Islet of Langerhans (tissue), 1 donor: Measurements from ENCODE around the gene SCYL1.

Experiments
- FAIRE-seq: peaks from one replicate; lab custom pipeline; 2011; peaks lifted over from hg19 to GRCh38; lab: Jason Lieb, UNC

Gene SCYL1

DNA sequence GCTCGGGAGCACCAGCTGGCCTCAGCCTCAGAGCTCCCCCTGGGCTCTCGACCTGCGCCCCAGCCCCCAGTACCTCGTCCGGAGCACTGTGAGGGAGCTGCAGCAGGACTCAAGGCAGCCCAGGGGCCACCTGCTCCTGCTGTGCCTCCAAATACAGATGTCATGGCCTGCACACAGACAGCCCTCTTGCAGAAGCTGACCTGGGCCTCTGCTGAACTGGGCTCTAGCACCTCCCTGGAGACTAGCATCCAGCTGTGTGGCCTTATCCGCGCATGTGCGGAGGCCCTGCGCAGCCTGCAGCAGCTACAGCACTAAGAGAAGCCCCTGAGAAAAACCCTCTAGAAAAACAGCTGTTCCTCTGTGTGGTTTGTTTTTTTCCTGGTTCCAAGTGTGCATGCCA, 46.5 kb downstream of the SCYL1 start:
- no peak for FAIRE-seq

DNA sequence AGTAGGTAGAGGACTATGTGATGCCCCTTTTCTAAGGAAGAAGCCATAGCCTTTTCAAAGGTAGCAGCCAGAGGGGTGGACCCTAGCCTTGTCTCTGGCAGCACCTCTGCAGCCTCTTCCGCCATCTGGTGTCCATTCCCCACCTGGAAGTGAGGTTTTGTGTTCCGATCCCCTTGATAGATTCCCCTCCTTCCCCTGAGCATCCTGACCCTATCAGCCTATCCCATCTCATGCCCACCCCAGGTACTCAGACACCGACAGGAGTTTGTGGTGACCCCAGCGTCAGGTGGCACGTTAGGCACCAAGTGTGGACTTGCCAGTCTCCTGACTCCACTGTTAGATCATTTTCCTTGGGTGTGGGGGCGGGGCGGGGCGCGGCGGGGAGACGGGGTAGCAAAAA, 47.1 kb downstream of the SCYL1 start:
- FAIRE-seq, result no peak

DNA sequence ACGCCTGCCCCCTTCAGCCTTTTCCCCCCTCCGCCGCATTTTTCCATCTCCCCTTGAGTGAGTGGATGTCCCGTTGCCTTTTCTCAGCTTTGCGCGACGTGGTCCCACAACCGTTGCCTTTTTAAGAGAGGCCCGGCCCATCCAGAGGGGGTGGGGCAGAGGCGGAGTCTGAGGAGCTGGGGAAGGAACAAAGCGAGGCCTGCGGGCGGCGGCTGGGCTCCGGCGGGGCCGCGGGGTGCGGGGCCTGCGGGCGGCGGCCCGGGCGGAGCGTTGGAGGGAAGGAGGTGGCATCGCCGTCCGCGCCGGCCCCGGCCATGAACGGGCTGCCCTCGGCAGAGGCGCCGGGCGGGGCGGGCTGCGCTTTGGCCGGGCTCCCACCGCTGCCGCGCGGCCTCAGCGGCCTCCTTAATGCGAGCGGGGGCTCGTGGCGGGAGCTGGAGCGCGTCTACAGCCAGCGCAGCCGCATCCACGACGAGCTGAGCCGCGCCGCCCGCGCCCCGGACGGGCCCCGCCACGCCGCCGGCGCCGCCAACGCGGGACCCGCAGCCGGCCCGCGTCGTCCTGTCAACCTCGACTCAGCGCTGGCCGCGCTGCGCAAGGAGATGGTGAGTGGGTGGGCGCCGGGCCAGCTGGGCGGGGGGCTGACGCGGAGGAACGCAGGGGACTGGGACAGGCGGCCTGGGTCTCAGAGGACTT, 47.6 kb downstream of the SCYL1 start, which contains the start of gene FAM89B:
TSS of gene FAM89B (plus strand) at position 183 of the 696 bp plus-strand sequence. CDS start at position 315, 132 bp downstream.
- no peak for FAIRE-seq

DNA sequence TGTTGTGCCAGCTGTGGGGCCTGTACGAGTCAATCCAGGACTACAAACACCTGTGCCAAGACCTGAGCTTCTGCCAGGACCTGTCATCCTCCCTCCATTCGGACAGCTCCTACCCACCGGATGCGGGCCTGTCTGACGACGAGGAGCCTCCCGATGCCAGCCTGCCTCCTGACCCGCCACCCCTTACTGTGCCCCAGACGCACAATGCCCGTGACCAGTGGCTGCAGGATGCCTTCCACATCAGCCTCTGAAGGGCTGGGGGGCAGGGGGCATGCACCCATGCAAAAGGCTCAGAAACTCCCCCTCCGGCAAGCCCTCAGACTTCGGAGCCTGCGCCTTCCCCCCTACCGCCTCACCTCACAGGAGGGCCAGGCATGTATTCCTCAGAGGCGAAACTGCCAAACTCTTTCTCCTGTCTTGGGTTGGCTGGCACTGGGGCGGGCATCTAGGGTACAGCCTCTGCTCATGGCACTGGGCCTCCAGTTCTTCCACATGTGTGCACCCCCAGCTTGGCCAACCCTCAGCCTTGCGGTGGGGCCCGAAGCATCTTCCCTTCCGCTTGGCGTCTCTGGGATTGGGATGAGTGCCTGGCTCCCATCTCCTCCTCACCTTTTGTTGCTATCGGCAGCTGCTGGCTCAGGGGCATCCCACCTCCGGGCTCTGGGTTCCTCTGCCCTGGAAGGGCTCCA, 48.7 kb downstream of the SCYL1 start:
- FAIRE-seq, result no peak

DNA sequence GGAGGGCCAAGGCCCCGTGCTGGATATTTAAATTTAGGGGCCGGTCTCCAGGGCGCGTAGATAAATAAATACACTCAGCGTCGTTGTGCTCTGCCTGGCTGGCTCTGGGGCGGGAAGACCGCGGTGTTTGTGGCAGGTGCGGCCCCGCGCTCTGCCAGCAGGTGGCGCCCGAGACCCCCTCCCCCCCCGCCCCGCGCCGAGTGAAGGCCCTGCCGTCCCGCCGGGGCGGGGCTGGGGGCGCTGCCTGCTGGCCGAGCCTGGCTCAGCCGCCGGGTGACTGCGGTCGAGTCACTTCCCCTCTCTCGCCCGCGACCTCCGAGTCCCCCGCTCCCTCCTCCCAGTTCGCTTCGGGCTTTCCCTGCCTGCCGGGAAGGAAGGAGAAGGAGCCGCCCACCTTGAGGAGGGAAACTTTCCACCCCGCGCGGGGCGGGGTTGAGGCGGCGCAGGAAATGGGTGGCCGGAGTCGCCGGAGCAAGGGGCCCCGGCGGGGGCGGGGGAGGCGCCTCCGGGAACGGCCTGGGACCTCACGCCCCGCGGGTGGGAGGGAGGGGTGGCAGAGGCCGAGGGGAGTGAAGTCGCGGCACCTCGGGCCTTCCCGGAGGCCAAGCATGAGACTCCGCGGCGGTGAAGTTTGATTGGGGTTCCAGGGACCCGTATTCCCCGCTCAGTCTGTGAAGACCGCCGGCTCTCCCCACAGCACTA, 49.4 kb downstream of the SCYL1 start:
- no peak for FAIRE-seq

DNA sequence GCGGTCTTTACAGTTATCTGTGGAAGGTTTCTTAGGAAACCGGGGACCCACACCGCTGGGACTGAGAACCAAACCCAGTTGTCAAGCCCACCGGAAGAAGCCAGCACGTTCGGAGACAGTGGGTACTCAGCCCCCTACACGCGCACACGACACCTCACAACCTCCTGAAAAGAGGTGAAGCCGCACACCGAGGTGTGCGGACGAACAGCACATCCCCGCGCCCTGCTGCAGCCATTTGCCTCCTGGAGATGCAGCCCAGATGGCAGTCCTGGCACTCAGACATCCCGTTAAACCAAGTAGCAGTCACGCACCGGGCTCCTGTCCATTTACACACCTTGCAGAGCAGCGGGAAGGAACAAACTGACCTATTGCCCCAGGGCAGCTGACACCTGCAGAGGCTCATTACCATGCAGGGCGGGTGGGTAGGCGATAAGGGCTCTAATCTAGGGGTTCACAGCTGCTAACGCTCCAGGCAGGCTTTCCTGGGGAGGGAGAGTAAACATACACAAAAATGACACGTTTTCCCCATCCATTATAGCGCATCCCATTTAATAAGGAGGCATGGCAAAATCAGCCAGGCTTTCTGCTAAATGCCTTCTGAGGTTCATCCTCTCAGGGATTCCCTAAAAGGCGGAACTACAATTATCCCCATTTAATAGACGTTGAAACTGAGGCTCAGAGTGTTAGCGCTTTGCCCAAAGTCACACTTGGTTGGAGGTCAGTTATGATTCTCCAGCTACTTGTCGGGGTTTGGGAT, 50.1 kb downstream of the SCYL1 start:
- FAIRE-seq, result no peak

DNA sequence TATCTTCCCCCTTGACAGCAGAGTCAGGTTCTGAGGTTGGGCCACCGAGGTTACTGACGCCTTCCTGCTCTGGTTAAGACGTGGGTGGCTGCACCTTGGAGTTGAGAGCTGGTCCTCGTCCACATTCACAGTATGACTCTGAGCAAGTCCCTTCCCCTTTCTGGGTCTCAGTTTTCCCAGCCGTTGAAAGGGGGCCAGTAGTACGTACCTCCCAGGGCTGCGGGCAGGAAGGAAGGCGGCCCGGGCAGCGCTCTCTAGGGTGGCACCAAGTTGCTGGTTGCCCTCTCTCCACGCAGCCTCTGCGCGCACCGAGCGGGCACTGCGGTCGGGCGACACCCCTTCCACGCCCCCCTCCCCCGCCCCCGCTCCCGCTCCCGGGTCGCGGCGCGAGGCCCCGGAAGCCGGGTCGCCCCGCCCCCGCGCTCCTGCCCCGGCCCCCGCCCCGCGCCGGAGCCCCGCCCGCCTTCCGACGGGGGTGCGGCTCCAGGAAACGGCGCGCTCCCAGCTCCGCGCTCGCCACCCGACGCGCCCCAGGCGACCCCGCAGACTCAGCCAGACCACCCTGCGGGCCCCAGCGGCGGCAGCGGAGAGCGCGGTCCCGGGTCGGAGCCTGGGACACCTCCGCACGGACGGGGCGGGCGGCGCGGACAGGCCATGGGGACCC, 50.8 kb downstream of the SCYL1 start, which contains the start of gene EHBP1L1:
TSS of gene EHBP1L1 (plus strand) at position 486 of the 664 bp plus-strand sequence. CDS start 250 bp downstream, outside the sequence.
- FAIRE-seq, result no peak

DNA sequence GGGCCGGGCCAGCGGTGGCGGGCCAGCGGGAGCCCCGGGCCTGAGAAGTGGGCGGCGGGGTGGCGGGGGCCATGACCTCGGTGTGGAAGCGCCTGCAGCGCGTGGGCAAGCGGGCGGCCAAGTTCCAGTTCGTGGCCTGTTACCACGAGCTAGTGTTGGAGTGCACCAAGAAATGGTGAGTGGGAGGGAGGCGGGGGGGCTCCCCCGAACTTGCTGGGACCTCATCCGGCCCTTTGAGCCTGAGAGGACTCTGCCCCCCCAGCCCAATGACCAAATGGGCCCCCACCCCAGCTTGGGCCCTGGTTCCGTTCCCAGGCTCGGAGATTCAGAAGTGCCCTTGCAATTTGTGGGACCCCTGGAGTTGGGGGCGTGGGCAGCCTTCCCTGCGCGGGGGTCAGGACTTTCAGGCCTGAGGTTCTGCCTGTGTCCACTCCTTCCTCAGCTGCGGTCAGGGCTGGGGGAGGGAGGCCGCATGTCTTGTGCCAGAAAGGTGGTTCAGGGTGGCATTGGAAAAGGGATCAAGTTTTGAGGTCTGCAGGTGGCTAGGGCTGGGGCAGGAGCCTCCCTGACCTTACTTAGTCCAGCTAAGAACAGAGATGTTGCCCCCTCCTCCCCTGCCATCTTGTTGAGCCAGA, 51.5 kb downstream of the SCYL1 start:
- FAIRE-seq, result no peak

DNA sequence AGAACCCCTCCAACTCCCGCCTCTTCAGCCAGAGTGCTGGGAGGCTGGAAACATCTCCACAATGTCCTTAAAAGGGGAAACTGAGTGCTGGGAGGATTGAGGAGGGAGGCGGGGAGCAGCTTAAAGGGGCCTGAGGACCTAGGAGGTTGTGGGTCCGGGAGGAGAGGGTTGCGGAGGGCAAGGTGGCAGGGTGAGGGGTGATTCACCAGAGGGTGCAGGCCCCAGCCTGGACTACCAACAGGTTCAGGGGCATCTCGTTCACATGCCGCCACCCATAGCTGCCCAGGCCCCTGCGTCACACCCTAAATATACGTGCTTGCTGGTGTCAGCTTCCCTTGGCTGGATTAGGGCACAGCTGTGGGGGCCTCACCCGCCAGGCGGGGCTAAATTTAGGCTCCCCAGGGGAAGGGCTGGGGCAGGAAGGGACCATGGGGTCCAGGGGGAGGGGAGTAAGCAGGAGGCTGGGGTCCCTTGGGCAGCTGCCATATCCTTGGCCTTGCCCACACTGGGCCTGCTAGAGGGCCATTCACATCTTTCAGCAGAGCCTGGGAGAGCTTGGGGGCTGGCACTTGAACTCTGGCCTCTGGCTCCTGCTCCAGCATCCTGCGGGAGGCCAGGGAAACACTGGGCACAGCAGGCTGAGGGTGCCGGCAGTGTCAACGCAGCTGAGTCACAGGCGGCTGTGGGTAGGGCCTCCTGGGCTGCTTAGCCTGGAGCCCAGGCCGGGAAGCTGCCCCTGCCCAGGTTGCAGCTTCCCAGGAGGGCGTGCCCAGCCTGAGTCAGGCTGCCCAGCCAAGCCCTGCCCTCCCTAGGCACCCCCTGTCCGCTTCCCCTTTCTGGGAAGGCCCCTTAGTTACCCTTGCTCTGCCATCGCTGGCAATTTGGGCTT, 52.2 kb downstream of the SCYL1 start:
- FAIRE-seq, result no peak

DNA sequence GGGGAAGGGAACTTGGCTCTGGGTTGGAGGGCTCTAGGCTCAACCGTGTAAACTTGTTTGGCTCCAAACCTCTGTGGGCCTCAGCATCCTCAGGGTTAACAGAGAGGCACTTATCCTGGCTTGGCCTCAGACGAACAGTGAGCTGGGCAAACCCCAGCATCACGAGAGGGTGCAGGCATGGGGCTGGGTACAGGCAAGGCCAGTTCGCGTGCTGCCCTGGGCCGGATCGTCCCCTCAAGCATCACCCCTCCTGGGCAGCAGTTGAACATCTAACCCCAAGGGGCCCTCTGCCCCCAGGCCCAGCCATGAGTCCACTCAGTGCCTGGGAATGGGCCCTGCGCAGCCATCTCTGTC, 52.9 kb downstream of the SCYL1 start:
- no peak for FAIRE-seq

DNA sequence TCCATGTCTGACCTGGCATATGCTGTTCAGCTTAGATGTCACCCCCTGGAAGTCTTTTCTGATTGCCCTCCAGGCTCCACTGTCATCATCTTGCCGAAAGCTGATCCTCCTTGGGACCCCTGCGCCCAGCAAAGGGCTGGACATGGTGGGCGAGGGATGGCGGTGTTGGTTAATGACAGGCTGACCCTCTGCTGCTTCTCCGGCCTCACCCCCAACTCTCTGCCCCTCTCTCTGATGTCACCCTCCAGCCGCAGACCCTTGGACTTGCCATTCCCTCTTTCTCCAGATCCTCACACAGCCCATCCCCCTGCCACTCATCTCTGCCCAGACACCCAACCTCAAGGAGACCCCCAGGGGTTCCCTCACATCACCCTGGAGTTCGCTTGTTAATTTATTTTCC, 53.3 kb downstream of the SCYL1 start:
- FAIRE-seq, result no peak

DNA sequence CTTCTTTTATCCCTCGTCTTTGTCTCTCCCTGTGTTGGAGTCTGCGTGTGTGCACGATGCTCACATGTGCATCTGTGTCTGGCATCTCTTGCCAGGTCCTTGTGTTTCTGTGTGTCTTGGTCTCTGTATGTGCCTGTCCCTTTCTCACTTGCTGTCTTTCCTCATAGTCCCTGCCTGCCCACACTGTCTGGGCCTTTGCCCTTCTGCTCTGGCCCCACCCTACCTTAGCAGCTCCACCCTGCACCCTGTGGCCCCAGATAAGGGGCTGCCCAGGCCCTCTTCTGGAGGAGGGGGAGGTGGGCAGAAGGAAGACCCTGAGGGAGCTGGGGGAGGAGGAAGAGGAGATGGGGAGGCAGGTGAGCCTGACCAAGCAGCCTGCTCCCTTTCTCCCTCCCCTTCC, 53.8 kb downstream of the SCYL1 start:
- no peak for FAIRE-seq

DNA sequence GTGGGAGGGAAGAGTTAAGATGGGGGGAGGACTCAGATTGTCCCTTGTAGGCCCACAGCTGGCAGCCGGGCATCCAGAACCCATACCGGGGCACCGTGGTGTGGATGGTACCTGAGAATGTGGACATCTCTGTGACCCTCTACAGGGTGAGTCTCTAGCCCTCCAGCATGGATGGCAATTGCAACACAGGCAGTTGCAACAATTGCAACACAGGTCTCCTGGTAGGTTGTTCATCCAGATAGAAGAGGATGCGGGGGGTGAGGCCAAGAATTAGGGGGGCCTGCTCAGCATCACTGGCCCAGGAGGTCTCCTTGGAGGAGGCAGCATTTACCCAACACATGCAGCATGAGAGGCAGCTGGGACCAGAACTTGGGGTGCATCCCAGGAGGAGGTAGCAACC, 54.4 kb downstream of the SCYL1 start:
- FAIRE-seq, result no peak

DNA sequence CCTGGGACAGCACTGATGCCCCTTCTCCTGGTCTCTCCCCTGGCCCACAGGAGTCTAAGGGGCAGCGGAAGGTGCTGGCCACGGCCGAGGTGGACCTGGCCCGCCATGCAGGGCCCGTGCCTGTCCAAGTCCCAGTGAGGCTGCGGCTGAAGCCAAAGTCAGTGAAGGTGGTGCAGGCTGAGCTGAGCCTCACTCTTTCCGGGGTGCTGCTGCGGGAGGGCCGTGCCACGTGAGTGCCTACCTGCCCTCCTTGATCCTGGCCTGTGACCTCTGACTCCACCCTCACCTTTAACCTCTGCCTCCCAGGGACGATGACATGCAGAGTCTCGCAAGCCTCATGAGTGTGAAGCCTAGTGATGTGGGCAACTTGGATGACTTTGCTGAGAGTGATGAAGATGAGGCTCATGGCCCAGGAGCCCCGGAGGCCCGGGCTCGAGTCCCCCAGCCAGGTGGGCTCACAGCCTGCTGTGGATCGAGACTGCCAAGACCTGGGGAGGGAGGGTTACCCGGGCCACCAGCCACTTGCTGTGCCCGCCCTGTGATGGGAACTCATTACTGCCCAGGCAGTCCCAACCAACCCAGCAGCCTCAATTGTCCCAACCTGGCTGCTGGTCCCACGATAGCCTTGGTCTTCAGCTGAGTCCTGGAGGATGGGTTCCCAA, 55.3 kb downstream of the SCYL1 start:
- no peak for FAIRE-seq

DNA sequence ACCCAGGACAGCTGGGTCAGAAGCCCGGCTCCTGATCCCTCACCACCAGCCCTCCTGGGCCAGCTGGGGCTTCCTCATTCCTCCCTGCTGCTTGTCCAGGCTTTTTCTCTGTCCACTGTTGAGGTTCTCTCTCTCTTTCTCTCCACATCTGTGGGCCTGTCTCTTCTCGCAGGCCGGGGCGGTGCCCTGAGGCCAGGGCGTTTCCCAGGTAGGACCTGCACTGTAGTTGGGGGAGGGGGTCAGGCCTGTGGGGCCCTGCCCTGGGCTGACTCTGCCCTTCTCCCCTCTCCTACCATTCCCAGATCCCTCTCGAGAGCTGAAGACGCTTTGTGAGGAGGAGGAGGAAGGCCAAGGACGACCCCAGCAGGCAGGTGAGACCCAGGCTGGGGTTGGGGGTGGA, 55.9 kb downstream of the SCYL1 start:
- no peak for FAIRE-seq

DNA sequence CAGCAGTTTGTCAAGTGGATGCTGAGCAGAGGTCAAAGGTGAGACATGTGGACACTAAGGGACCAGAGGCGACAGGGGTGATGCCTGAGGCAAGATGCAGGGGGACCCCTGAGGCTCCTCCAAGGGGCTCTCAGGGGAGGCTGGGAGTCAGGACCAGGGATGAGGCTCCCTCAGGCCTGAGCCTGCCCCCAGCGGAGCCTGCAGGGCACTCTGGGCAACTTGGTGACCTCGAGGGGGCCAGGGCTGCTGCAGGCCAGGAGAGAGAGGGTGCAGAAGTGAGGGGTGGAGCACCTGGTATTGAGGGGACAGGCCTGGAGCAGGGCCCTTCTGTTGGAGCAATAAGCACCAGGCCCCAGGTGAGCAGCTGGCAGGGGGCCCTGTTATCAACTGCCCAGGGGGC, 57.0 kb downstream of the SCYL1 start:
- no peak for FAIRE-seq

DNA sequence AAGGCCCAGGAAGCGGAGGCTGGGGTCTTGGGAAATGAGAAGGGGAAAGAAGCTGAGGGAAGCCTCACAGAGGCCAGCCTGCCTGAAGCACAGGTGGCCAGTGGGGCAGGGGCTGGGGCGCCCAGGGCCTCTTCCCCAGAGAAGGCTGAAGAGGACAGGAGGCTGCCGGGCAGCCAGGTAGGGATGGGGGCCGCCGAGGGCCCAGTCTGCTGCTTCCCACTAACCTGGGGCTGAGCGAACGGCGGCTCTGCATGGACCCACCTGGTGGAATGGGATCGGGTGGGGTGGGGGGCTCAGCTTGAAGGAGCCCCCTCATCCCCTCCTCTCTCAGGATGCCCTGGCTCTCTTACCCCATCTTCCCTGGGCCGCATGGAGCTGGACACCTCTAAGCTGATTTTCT, 58.7 kb downstream of the SCYL1 start:
- no peak for FAIRE-seq

DNA sequence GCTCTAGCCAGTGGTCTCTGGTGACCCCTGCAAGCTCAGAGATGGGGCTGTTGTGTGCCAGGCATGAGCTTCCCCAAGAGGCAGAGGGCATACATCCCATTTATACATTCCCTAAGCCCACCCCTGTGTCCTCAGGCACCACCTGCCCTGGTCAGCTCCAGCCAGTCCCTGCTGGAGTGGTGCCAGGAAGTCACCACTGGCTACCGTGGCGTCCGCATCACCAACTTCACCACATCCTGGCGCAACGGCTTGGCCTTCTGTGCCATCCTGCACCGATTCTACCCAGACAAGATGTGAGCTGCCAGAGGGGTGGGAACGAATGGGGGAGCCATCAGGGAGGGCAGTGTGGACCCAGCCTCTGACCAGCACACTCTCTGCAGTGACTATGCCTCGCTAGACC, 59.2 kb downstream of the SCYL1 start:
- no peak for FAIRE-seq

DNA sequence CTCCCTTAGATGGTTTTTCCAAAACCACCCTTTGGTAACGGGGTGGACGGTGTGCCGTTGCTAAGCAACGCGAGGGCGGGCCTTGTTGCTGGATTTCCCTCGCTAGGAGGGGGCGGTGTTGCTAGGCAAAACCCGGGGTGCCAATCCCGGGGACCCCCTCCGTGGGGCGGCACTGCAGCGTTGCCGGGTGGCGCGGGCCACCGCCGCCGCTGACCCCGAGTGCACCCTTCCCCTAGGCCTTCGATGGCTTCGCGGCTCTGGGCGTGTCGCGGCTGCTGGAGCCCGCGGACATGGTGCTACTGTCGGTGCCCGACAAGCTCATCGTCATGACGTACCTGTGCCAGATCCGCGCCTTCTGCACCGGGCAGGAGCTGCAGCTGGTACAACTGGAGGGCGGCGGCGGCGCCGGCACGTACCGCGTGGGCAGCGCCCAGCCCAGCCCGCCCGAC, 59.9 kb downstream of the SCYL1 start:
- no peak for FAIRE-seq
